GM18498 (cell line): Measurements from ENCODE around the gene TECPR1.

ENCODE experiments used
- ATAC-seq: cut with Tn5 transposase; IDR thresholded peaks from one replicate; pipeline ENCODE4 v1.9.1; 2021; ENCODE audit warnings: mild to moderate bottlenecking, moderate library complexity; ENCODE audit not compliant: unreplicated experiment

The TECPR1 gene

GRCh38 chr7:98170966-98171365, 81.1 kb downstream of the TECPR1 start:
- no peak for ATAC-seq

- ATAC-seq, result no peak
Observed at GRCh38 chr7:98168904-98169621, 83.0 kb downstream of the TECPR1 start.

GRCh38 chr7:98168181-98168903, 83.7 kb downstream of the TECPR1 start:
- peak; percentile 81 for ATAC-seq

GRCh38 chr7:98167653-98168052, 84.4 kb downstream of the TECPR1 start:
- no peak for ATAC-seq

GRCh38 chr7:98166668-98166970, 85.4 kb downstream of the TECPR1 start:
- ATAC-seq, result no peak

GRCh38 chr7:98165827-98166667, 86.0 kb downstream of the TECPR1 start:
- no peak for ATAC-seq
